H9 (cell line): ENCODE data around the gene VWA8. TPM values are rescaled to one million over a fixed set of nuclear protein-coding genes. Genes with fewer than 3 reads are reported as not detected.

Source experiments
- DNase-seq: peaks from one replicate; pipeline ENCODE4 v3.0.0-alpha.2; 2017
- H2AFZ ChIP-seq: one replicate; pipeline ENCODE4 v1.6.1; 2013; ENCODE audit warnings: mild to moderate bottlenecking, low read length, control low read depth, moderate library complexity
- H2AK5ac ChIP-seq: 2 replicates; pipeline ENCODE4 v1.6.1; 2013; ENCODE audit warnings: low read length, control low read depth, mixed read lengths; ENCODE audit not compliant: insufficient read length
- H2BK120ac ChIP-seq: one replicate; pipeline ENCODE4 v1.6.1; 2013; ENCODE audit warnings: low read depth, mild to moderate bottlenecking, low read length, control low read depth, inconsistent platforms; ENCODE audit not compliant: poor library complexity, severe bottlenecking
- H2BK12ac ChIP-seq: 2 replicates; pipeline ENCODE4 v1.6.1; 2013; ENCODE audit warnings: low read length, control low read depth, mixed read lengths, low read depth; ENCODE audit not compliant: insufficient read length
- H2BK15ac ChIP-seq: 2 replicates; pipeline ENCODE4 v1.6.1; 2013; ENCODE audit warnings: low read depth, low read length, control low read depth
- H2BK20ac ChIP-seq: one replicate; pipeline ENCODE4 v1.6.1; 2013; ENCODE audit warnings: low read depth, mild to moderate bottlenecking, low read length, control low read depth, inconsistent platforms; ENCODE audit not compliant: poor library complexity, severe bottlenecking
- H2BK5ac ChIP-seq: 2 replicates; pipeline ENCODE4 v1.6.1; 2013; ENCODE audit warnings: low read length, control low read depth, mixed read lengths; ENCODE audit not compliant: insufficient read length
- H3K14ac ChIP-seq: 2 replicates; pipeline ENCODE4 v1.6.1; 2013; ENCODE audit warnings: low read length, control low read depth; ENCODE audit not compliant: insufficient read depth
- H3K18ac ChIP-seq: 2 replicates; pipeline ENCODE4 v1.6.1; 2013; ENCODE audit warnings: low read depth, mild to moderate bottlenecking, mixed read lengths, low read length, control low read depth; ENCODE audit not compliant: insufficient read length
- H3K23ac ChIP-seq: 2 replicates; pipeline ENCODE4 v1.6.1; 2013; ENCODE audit warnings: low read length, control low read depth, mixed read lengths, low read depth; ENCODE audit not compliant: insufficient read length
- H3K23me2 ChIP-seq: 2 replicates; pipeline ENCODE4 v1.6.1; 2013; ENCODE audit warnings: low read depth, mild to moderate bottlenecking, mixed read lengths, low read length, control low read depth; ENCODE audit not compliant: insufficient read length, poor library complexity, severe bottlenecking
- H3K27ac ChIP-seq: 2 replicates; pipeline ENCODE4 v1.5.1; 2013; ENCODE audit warnings: low read length, control low read depth, mixed read lengths, low read depth; ENCODE audit not compliant: insufficient read length
- H3K27me3 ChIP-seq: 2 replicates; pipeline ENCODE4 v1.6.1; 2013; ENCODE audit warnings: low read length, control low read depth, inconsistent platforms; ENCODE audit not compliant: insufficient read depth
- H3K4ac ChIP-seq: 2 replicates; pipeline ENCODE4 v1.6.1; 2013; ENCODE audit warnings: low read depth, mild to moderate bottlenecking, control low read depth, inconsistent platforms, low read length, moderate library complexity
- H3K4me1 ChIP-seq: 2 replicates; pipeline ENCODE4 v1.6.1; 2013; ENCODE audit warnings: low read length, control low read depth, inconsistent platforms; ENCODE audit not compliant: insufficient read depth
- H3K4me2 ChIP-seq: 2 replicates; pipeline ENCODE4 v1.6.1; 2013; ENCODE audit warnings: low read length, control low read depth, mixed read lengths; ENCODE audit not compliant: insufficient read length, insufficient read depth
- H3K56ac ChIP-seq: 2 replicates; pipeline ENCODE4 v1.6.1; 2013; ENCODE audit warnings: low read depth, mild to moderate bottlenecking, mixed read lengths, low read length, control low read depth; ENCODE audit not compliant: insufficient read length
- H3K79me1 ChIP-seq: 2 replicates; pipeline ENCODE4 v1.6.1; 2013; ENCODE audit warnings: low read depth, mild to moderate bottlenecking, moderate library complexity, low read length, control low read depth, inconsistent platforms; ENCODE audit not compliant: insufficient read depth, poor library complexity, severe bottlenecking
- H3K79me2 ChIP-seq: 2 replicates; pipeline ENCODE4 v1.6.1; 2013; ENCODE audit warnings: low read length, control low read depth, inconsistent platforms; ENCODE audit not compliant: insufficient read depth
- H3K9ac ChIP-seq: 2 replicates; pipeline ENCODE4 v1.6.1; 2013; ENCODE audit warnings: low read length, control low read depth, mixed read lengths; ENCODE audit not compliant: insufficient read length; ENCODE audit errors: extremely low read depth
- H3K9me3 ChIP-seq: one replicate; pipeline ENCODE4 v1.6.1; 2013; ENCODE audit warnings: low read depth, low read length, inconsistent platforms; ENCODE audit not compliant: control insufficient read depth
- H3T11ph ChIP-seq: one replicate; pipeline ENCODE4 v1.6.1; 2013; ENCODE audit warnings: mild to moderate bottlenecking, low read length, control low read depth, inconsistent platforms
- H4K20me1 ChIP-seq: one replicate; pipeline ENCODE4 v1.6.1; 2013; ENCODE audit not compliant: control insufficient read depth, insufficient read length, insufficient read depth
- H4K5ac ChIP-seq: 2 replicates; pipeline ENCODE4 v1.6.1; 2013; ENCODE audit warnings: low read depth, mild to moderate bottlenecking, mixed read lengths, low read length, control low read depth; ENCODE audit not compliant: insufficient read length
- H4K8ac ChIP-seq: replicated peaks from 2 replicates; pipeline ENCODE4 v1.6.1; 2013; ENCODE audit warnings: low read length, control low read depth, mixed read lengths, low read depth; ENCODE audit not compliant: insufficient read length
- H4K91ac ChIP-seq: 2 replicates; pipeline ENCODE4 v1.6.1; 2013; ENCODE audit warnings: low read depth, mild to moderate bottlenecking, moderate library complexity, mixed read lengths, low read length, control low read depth; ENCODE audit not compliant: insufficient read length
- H3K27ac Mint-ChIP-seq, 3 experiments: 2 replicates in 2 of 3; 3 replicates in 1 of 3; pipeline ENCODE4 v1.8.0; 2020 to 2021; ENCODE audit warnings: mixed read lengths in 3 of 3, mild to moderate bottlenecking in 1 of 3, moderate library complexity in 1 of 3
- H3K27me3 Mint-ChIP-seq: 2 replicates; pipeline ENCODE4 v1.8.0; 2021; ENCODE audit warnings: low read depth, mild to moderate bottlenecking, moderate library complexity, mixed read lengths
- H3K36me3 Mint-ChIP-seq, 3 experiments: 2 replicates in 2 of 3; 3 replicates in 1 of 3; pipeline ENCODE4 v1.8.0; 2020 to 2021; ENCODE audit warnings: low read depth in 3 of 3, mixed read lengths in 3 of 3; ENCODE audit not compliant: insufficient read depth in 1 of 3
- H3K4me1 Mint-ChIP-seq, 2 experiments: 2 replicates each; pipeline ENCODE4 v1.8.0; 2020; ENCODE audit warnings: mixed read lengths in 2 of 2
- H3K4me3 Mint-ChIP-seq, 2 experiments: 2 replicates in 1 of 2; 3 replicates in 1 of 2; pipeline ENCODE4 v1.8.0; 2020 to 2021; ENCODE audit warnings: mild to moderate bottlenecking in 2 of 2, mixed read lengths in 2 of 2, moderate library complexity in 1 of 2
- H3K9me3 Mint-ChIP-seq, 2 experiments: 2 replicates in 1 of 2; 3 replicates in 1 of 2; pipeline ENCODE4 v1.8.0; 2020; ENCODE audit warnings: mild to moderate bottlenecking in 2 of 2, mixed read lengths in 2 of 2, moderate library complexity in 1 of 2
- WGBS: extraction: QIAGEN DNeasy Blood & Tissue Kit; methylation state at CpG from one replicate; pipeline ENCODE4 v1.1.7; 2013; ENCODE audit warnings: missing lambda C conversion rate, low lambda C conversion rate, mixed read lengths; ENCODE audit not compliant: insufficient read length; ENCODE audit errors: extremely low coverage; 5-methylcytosine and 5-hydroxymethylcytosine counted together
- total RNA-seq: library from RNA; stranded (reverse); gene quantifications from 2 replicates; pipeline ENCODE4 v1.2.1, GENCODE V29; 2021
- TF ChIP-seq, protein P1 (sequence below): fragments of 200-600 bp; sonication (generic); conservative IDR thresholded peaks from 3 replicates; pipeline ENCODE4 v1.8.0; 2021; ENCODE audit warnings: antibody characterized with exemption, mild to moderate bottlenecking

Gene VWA8
- total RNA-seq, 1 experiment from 2014 or later = 17.4 TPM

DNA sequence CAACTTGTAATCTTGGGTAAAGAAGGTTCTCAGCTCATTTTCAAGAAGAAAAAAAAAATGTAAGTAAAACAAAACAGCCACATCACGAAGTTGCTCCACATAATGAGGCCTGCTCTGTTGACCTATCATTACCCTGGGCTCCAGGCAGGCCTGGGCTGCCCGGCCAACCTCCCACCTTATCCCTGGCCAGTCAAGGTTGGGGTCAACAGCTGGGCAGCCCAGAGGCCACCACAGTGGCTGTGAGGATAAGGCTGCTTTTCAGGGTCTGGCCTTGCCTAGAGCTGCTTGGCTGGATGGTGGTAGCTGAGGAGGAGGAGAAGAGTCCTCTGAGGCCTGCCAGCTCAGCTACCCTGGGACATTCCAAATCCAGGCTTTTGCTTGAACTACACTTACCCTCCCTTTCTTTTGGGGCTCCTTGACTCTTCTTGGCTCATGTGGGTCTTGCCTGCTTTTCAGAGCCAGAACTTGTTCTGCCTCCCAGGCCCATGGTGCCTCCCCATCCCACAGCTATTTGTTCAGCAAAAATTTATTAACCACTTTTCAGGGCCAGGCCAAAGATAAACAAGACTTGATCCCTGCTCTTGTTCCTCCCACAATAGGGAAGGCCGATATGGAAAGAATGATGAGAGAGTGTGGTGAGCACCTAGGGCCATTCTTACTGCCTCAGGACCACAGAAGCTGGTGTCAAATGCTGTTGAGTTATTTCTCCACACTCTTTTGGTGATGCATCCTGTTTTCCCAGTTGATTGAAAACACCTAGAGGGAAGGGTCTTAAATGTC is 401.9 kb downstream of the VWA8 start:
- Mint-ChIP-seq H3K36me3 (no peaks in the 10 kb centered on the region), H3K27me3 (no peaks in the 10 kb centered on the region), H3K4me3 (no peak overlapping the region), H3K4me1 (peaks cover 5 to 7% of the 10 kb centered on the region in 2 experiments; a peak in 2 of 4 replicates), H3K27ac (0 out of 7 replicates have a peak overlapping the region, but pooled peaks of 1 of the 3 experiments have one; percentile 5), H3K9me3 (no peaks in the 10 kb centered on the region)
- Histone ChIP-seq H2AK5ac (no peak overlapping the region), H3K27me3 (no peaks in the 10 kb centered on the region), H2BK120ac (no peak overlapping the region), H3K79me1 (no peaks in the 10 kb centered on the region), H4K91ac (no peak overlapping the region), H3K79me2 (no peaks in the 10 kb centered on the region), H3K4me2 (no peak overlapping the region), H3K4me1 (no peaks in the 10 kb centered on the region), H3K27ac (no peak overlapping the region), H2BK15ac (no peak overlapping the region), H3T11ph (no peak overlapping the region), H2AFZ (no peak overlapping the region), H2BK12ac (no peak overlapping the region), H3K18ac (no peak overlapping the region), H3K4ac (0 out of 2 replicates have a peak overlapping the region, but pooled peaks have one; percentile 31), H3K23me2 (no peaks in the 10 kb centered on the region), H3K9me3 (no peaks in the 10 kb centered on the region), H4K8ac (no peak overlapping the region), H3K9ac (no peak overlapping the region), H4K5ac (no peak overlapping the region), H2BK20ac (no peak overlapping the region), H3K56ac (no peak overlapping the region), H4K20me1 (no peaks in the 10 kb centered on the region), H3K23ac (no peak overlapping the region), H2BK5ac (no peak overlapping the region), H3K14ac (no peak overlapping the region)
- no peak for DNase-seq
- TF ChIP-seq, protein P1, sequence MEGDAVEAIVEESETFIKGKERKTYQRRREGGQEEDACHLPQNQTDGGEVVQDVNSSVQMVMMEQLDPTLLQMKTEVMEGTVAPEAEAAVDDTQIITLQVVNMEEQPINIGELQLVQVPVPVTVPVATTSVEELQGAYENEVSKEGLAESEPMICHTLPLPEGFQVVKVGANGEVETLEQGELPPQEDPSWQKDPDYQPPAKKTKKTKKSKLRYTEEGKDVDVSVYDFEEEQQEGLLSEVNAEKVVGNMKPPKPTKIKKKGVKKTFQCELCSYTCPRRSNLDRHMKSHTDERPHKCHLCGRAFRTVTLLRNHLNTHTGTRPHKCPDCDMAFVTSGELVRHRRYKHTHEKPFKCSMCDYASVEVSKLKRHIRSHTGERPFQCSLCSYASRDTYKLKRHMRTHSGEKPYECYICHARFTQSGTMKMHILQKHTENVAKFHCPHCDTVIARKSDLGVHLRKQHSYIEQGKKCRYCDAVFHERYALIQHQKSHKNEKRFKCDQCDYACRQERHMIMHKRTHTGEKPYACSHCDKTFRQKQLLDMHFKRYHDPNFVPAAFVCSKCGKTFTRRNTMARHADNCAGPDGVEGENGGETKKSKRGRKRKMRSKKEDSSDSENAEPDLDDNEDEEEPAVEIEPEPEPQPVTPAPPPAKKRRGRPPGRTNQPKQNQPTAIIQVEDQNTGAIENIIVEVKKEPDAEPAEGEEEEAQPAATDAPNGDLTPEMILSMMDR = no peak
- WGBS = no CpG with 5 or more reads among the region's 3 CpGs
